ENCODE results near the gene STARD5.

DNA sequence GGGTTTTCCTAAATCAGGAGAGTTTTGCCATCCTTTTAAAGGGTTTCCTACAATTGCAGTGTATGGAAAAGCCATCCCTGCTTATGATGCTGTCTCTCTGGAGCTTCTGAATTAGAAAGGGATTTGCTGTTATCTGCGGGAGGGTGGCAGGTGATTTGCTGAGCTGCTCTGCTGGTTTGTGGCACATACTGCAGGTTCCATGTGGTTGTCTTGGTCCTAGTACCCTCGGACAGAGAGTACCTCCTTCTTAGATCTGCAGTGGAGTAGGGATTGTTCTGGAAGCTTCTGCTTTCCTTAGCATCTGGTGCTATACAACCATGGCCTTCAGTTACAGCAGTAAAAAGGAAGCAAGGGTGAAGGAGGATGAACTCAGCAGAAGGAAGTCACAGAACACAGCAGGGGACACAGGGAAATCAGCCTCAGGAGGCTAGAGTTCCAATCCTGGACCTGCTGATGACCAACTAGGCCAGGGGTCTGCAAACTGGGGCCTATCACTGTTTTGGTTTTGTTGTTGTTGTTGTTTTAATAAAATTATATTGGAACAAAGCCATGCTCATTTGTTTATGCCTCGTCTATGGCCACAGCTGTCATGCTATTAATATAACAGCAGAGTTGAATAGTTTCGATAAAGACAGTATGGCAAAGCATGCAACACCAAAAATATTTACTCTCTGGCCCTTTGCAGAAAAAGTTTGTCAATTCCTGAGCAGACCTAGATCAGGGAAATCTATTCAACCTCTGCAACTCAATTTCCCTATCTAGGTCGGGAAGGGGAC, 39.5 kb downstream of the STARD5 start:
- TF ChIP-seq POLR2A (IDR thresholded peaks at IDR 0.05) = no peak
- no peak for TF ChIP-seq CTCF (IDR thresholded peaks at IDR 0.05 in 8 of 11, conservative IDR thresholded peaks at IDR 0.05 in 3 of 11)
